Measurements from ENCODE around the gene PKIG. TPM values are rescaled to one million over a fixed set of nuclear protein-coding genes. Genes with fewer than 3 reads are reported as not detected.

Gene PKIG
- total and polyA plus RNA-seq, 2 donors (not counting 3 experiments of a cell fraction or from before 2014, with no cell fraction given): 135 to 167 TPM

DNA sequence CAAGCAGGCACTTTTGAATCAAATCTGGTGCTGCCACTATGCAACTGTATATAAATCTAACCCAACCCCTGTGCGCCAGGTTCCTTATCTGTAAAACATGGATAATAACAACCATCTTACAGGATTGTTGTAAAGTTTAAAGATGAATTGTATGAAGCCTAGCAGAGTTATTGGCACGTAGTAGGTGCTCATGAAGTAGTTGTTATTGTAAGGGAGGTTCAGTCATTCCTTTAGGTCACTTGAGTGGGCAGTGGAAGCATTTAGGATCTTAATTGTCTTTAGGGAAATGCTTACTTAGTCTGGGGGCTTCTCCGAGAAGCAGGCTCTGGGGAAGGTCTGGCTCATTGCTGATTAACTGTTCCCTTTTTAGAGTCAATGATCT is 29.8 kb upstream of the PKIG start:
- TF ChIP-seq FOS (IDR thresholded peaks at IDR 0.05; ENCODE audit: borderline replicate concordance, insufficient read depth, low read length): no peak
- TF ChIP-seq EZH2 (IDR thresholded peaks at IDR 0.05; ENCODE audit: borderline replicate concordance, low read depth, low read length, severe bottlenecking): no peak
- no peak for TF ChIP-seq POLR2AphosphoS5 (IDR thresholded peaks at IDR 0.05; ENCODE audit: insufficient read depth, low read depth, low read length)
- no peak for TF ChIP-seq POLR2A (IDR thresholded peaks at IDR 0.05; ENCODE audit: low read depth, low read length)
- TF ChIP-seq, protein P1, sequence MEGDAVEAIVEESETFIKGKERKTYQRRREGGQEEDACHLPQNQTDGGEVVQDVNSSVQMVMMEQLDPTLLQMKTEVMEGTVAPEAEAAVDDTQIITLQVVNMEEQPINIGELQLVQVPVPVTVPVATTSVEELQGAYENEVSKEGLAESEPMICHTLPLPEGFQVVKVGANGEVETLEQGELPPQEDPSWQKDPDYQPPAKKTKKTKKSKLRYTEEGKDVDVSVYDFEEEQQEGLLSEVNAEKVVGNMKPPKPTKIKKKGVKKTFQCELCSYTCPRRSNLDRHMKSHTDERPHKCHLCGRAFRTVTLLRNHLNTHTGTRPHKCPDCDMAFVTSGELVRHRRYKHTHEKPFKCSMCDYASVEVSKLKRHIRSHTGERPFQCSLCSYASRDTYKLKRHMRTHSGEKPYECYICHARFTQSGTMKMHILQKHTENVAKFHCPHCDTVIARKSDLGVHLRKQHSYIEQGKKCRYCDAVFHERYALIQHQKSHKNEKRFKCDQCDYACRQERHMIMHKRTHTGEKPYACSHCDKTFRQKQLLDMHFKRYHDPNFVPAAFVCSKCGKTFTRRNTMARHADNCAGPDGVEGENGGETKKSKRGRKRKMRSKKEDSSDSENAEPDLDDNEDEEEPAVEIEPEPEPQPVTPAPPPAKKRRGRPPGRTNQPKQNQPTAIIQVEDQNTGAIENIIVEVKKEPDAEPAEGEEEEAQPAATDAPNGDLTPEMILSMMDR (IDR thresholded peaks at IDR 0.05; ENCODE audit: extremely low read depth in 1 of 2, insufficient read depth in 1 of 2, low read depth in 1 of 2, low read length in 2 of 2): no peak
- TF ChIP-seq MYC (IDR thresholded peaks at IDR 0.05; ENCODE audit: low read depth, low read length): no peak
- TF ChIP-seq, protein P2, sequence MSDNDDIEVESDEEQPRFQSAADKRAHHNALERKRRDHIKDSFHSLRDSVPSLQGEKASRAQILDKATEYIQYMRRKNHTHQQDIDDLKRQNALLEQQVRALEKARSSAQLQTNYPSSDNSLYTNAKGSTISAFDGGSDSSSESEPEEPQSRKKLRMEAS (IDR thresholded peaks at IDR 0.05; ENCODE audit: insufficient read depth, insufficient read length): no peak
- TF ChIP-seq JUN (IDR thresholded peaks at IDR 0.05; ENCODE audit: borderline replicate concordance, insufficient read depth, insufficient read length, low read depth): no peak
- no peak for TF ChIP-seq GATA2 (IDR thresholded peaks at IDR 0.05; ENCODE audit: insufficient read depth, insufficient read length, low read depth, low read length)
- dilution Hi-C loops (cut with MboI; ENCODE audit: extremely low pct_ligation_motif_present, low sequenced_read_pairs) (no loop called here), intact Hi-C loops (cut with micrococcal nuclease) (loop anchor here (2.0 kb wide), 2 partner anchors 20 kb away; no protein-coding TSS in a partner anchor)
- Histone ChIP-seq H3K27me3 (ENCODE audit: control insufficient read depth in 2 of 2, insufficient read depth in 2 of 2, low read length in 2 of 2) (no peaks in the 10 kb centered on the region), H3K9ac (replicated peaks; ENCODE audit: extremely low read depth, insufficient read depth, low read length) (peak overlapping the region; percentile 45), H3K9me1 (replicated peaks; ENCODE audit: control insufficient read depth, extremely low read depth, insufficient read depth, low read length) (no peaks in the 10 kb centered on the region), H4K20me1 (replicated peaks; ENCODE audit: control insufficient read depth, extremely low read depth, insufficient read depth, low read length) (no peaks in the 10 kb centered on the region), H3K4me2 (ENCODE audit: insufficient read depth, low read length) (peak overlapping the region; percentile 70), H3K9me3 (replicated peaks; ENCODE audit: control insufficient read depth, insufficient read depth, low read length) (no peaks in the 10 kb centered on the region), H3K79me2 (ENCODE audit: control insufficient read depth, insufficient read depth, low read length) (peaks cover 23% of the 10 kb centered on the region), H3K27ac (ENCODE audit: insufficient read depth, low read depth, low read length) (peak overlapping the region; percentile 85), H3K36me3 (ENCODE audit: control insufficient read depth in 2 of 2, extremely low read depth in 1 of 2, insufficient read depth in 2 of 2, low read length in 2 of 2) (no peaks in the 10 kb centered on the region), H3K4me1 (ENCODE audit: control insufficient read depth, extremely low read depth, insufficient read depth, low read length) (peaks cover 43% of the 10 kb centered on the region), H3K4me3 (replicated peaks in 1 of 3; ENCODE audit: insufficient read depth in 1 of 3, low read depth in 1 of 3, low read length in 3 of 3) (no peak overlapping the region), H2AFZ (ENCODE audit: low read depth, low read length) (no peak overlapping the region)
- no peak for DNase-seq (ENCODE audit: low read depth, low spot score)
- CTCF ChIA-PET: interaction anchor here (1.2 to 2.3 kb wide), 4 partner anchors 11 to 30 kb away, joined by 4 to 16 read pairs (median 5); partner anchors contain the start of gene PKIG
- no TSS peak for BruUV-seq (replicated peaks)
- no peak for FAIRE-seq
- POLR2A ChIA-PET: no interaction called here
